HCT116 (cell line): ENCODE data around the gene UBE2Q2.
"Not testable (repeated sequence)": the region's sequence is repeated elsewhere in the genome, so short reads cannot be mapped to it uniquely, and the experiment has no call there.

Experiments
- CTCF ChIP-seq, 3 experiments: fragments of 200-600 bp in 1 of 3; sonication (generic) in 1 of 3; IDR thresholded peaks in 2 of 3; conservative IDR thresholded peaks in 1 of 3; 2 replicates each; pipeline ENCODE4 v1.5.1; 2012 to 2017; ENCODE audit warnings: low read depth in 2 of 3, low read length in 2 of 3, antibody characterized with exemption in 1 of 3, borderline replicate concordance in 1 of 3, control low read depth in 1 of 3, mild to moderate bottlenecking in 1 of 3, mixed read lengths in 1 of 3, mixed run types in 1 of 3, moderate library complexity in 1 of 3; ENCODE audit not compliant: insufficient read depth in 1 of 3
- POLR2A ChIP-seq: IDR thresholded peaks from 2 replicates; pipeline ENCODE4 v1.7.0; 2011; ENCODE audit warnings: borderline replicate concordance; ENCODE audit not compliant: insufficient read depth, insufficient read length; ENCODE audit errors: extremely low read depth

- TF ChIP-seq CTCF (IDR thresholded peaks at IDR 0.05 in 2 of 3, conservative IDR thresholded peaks at IDR 0.05 in 1 of 3; ENCODE audit: borderline replicate concordance in 1 of 3, insufficient read depth in 1 of 3, low read depth in 2 of 3, low read length in 2 of 3); POLR2A: not testable (repeated sequence)
These were observed 35.8 kb upstream of the UBE2Q2 start for GRCh38 chr15:75807486-75807885.
